Epithelial cell of esophagus (primary cell): ENCODE data around the gene TRRAP.

Source experiments
- DNase-seq: peaks from one replicate; pipeline ENCODE4 v3.0.0; 2010; ENCODE audit warnings: low read depth
- H3K4me3 ChIP-seq: 2 replicates; pipeline ENCODE4 v1.5.1; 2011; ENCODE audit warnings: mild to moderate bottlenecking, low read length, control low read depth
- TF ChIP-seq, protein P1 (sequence below): IDR thresholded peaks from 2 replicates; pipeline ENCODE4 v1.5.1; 2011; ENCODE audit warnings: low read depth, mild to moderate bottlenecking, low read length, control low read depth, inconsistent platforms; ENCODE audit not compliant: insufficient read depth; ENCODE audit errors: missing control alignments

Gene TRRAP

DNA sequence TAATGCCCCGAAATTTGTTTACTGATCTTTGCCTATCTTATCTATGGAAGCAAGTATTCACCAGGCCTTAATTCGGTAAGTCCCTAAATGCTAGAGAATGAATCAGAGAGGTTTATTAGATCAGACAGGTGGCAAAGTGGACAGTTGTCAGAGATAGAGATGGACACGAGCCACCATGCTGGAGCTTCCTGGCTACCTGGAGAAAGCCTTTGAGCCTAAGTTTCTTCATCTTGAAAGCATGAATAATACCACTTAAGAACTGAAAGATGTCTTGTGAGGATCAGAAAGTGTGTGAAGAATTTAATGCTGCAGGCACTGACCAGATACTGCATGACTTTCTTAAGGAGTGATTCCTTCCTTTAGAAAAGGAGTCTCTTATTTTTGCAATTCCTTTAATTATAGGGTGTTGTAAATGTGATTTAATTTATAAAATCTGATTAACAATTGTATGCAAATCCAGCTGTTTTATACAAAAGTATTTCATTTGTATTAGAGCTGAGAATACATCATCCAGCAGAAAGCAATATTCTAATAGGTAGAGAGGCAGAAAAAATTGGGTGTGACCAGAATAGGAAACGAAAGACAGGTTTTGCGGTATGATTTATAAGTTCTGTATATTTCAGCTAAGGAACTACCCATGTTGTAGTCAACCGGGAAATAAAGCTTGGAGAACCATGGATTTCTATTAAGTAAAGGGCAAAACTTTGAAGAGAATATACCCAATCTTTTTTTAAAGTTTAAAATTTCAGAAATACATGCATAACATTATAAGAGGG lies 182.9 kb downstream of the TRRAP start:
- TF ChIP-seq, protein P1, sequence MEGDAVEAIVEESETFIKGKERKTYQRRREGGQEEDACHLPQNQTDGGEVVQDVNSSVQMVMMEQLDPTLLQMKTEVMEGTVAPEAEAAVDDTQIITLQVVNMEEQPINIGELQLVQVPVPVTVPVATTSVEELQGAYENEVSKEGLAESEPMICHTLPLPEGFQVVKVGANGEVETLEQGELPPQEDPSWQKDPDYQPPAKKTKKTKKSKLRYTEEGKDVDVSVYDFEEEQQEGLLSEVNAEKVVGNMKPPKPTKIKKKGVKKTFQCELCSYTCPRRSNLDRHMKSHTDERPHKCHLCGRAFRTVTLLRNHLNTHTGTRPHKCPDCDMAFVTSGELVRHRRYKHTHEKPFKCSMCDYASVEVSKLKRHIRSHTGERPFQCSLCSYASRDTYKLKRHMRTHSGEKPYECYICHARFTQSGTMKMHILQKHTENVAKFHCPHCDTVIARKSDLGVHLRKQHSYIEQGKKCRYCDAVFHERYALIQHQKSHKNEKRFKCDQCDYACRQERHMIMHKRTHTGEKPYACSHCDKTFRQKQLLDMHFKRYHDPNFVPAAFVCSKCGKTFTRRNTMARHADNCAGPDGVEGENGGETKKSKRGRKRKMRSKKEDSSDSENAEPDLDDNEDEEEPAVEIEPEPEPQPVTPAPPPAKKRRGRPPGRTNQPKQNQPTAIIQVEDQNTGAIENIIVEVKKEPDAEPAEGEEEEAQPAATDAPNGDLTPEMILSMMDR: no peak
- H3K4me3 ChIP-seq: no peak overlapping the region
- no peak for DNase-seq
